ENCODE results near the gene CCND2.

DNA sequence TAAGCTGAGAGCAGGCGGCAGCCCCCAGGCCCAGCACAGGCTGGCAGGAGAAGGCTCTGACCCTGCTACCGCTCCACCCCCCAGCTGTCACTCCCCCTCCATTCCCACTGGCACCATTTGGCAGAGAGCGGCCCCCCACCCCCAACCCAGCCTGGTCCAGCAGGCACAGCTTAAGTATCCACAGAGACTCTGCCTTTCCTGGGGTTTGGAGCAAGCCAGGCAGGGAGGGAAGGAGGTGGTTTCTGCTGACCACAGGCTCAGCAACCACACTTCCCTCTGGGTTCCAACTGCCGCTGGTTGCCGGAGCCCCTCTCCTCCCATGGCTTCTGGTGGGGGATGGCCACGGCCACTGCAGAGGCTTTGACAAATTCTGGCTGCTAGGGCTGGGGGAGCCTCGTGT is 30.5 kb upstream of the CCND2 start:
- TF ChIP-seq, protein P1, sequence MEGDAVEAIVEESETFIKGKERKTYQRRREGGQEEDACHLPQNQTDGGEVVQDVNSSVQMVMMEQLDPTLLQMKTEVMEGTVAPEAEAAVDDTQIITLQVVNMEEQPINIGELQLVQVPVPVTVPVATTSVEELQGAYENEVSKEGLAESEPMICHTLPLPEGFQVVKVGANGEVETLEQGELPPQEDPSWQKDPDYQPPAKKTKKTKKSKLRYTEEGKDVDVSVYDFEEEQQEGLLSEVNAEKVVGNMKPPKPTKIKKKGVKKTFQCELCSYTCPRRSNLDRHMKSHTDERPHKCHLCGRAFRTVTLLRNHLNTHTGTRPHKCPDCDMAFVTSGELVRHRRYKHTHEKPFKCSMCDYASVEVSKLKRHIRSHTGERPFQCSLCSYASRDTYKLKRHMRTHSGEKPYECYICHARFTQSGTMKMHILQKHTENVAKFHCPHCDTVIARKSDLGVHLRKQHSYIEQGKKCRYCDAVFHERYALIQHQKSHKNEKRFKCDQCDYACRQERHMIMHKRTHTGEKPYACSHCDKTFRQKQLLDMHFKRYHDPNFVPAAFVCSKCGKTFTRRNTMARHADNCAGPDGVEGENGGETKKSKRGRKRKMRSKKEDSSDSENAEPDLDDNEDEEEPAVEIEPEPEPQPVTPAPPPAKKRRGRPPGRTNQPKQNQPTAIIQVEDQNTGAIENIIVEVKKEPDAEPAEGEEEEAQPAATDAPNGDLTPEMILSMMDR (conservative IDR thresholded peaks at IDR 0.05; ENCODE audit: low read length): no peak
- no peak for TF ChIP-seq EZH2phosphoT487 (IDR thresholded peaks at IDR 0.05; ENCODE audit: borderline replicate concordance, low read depth, low read length)

All from OCI-LY7 (cell line).